AG09319 (cell line): ENCODE data around the gene SSBP2.
"Not testable (repeated sequence)": the region's sequence is repeated elsewhere in the genome, so short reads cannot be mapped to it uniquely, and the experiment has no call there.

Experiments used
- DNase-seq: peaks from one replicate; pipeline ENCODE4 v3.0.0-alpha.2; 2010; ENCODE audit warnings: low read depth; ENCODE audit errors: extremely low read depth
- TF ChIP-seq, protein P1 (sequence below): IDR thresholded peaks from 2 replicates; pipeline ENCODE4 v1.5.1; 2011; ENCODE audit warnings: low read depth, mild to moderate bottlenecking, inconsistent platforms, low read length, moderate library complexity

The SSBP2 gene

DNA sequence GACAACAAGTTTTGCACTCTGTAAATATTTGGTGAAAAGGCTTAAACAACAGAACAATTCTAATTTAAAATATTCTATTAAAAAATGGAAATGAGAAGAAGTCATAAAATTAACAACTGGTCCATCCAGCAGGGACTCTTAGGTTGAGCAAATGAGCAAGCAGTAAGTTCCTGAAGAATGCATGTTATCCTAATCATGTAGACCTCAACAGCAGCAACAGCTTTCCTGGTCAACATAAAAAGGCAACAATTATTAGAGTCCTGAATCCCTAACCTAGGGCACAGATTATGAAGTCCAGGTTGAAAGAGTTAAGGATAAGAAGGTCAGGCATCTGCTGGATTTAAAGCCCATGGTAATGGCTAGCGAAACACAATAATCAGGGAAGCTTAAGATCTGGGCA is 120.9 kb downstream of the SSBP2 start:
- DNase-seq = no peak
- TF ChIP-seq, protein P1, sequence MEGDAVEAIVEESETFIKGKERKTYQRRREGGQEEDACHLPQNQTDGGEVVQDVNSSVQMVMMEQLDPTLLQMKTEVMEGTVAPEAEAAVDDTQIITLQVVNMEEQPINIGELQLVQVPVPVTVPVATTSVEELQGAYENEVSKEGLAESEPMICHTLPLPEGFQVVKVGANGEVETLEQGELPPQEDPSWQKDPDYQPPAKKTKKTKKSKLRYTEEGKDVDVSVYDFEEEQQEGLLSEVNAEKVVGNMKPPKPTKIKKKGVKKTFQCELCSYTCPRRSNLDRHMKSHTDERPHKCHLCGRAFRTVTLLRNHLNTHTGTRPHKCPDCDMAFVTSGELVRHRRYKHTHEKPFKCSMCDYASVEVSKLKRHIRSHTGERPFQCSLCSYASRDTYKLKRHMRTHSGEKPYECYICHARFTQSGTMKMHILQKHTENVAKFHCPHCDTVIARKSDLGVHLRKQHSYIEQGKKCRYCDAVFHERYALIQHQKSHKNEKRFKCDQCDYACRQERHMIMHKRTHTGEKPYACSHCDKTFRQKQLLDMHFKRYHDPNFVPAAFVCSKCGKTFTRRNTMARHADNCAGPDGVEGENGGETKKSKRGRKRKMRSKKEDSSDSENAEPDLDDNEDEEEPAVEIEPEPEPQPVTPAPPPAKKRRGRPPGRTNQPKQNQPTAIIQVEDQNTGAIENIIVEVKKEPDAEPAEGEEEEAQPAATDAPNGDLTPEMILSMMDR = no peak

DNA sequence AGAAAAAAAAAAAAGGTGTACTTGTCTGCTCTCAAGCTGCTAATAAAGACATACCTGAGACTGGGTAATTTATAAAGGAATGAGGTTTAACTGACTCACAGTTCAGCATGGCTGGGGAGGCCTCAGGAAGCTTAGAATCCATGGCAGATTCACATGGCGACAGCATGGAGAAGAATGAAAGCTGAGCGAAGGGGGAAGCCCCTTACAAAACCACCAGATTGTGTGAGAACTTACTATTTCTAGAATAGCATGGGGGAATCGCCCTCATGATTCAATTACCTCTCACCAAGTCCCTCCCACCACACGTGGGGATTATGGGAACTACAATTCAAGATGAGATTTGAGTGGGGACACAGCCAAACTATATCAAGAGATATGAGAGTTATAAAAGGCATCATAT is 122.8 kb downstream of the SSBP2 start:
- not testable (repeated sequence) for DNase-seq

DNA sequence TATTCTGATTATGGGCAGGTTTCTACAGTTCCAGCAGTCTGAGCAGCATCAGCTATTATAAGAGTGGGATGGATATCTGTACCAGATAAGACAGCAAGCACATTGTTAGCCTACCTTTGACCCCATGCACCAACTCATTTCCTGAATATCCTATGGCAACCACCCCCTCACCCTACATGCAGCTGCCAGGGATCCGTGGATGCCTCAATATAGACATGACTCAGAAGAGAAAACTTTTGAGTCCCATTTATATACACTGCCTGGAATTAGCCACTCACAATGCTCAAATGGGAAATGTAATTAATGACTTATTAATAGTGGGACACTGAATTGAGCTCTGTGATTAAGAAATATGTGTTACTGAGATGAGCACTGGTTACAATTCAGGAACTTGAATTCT is 124.4 kb downstream of the SSBP2 start:
- DNase-seq = peak; percentile 7

DNA sequence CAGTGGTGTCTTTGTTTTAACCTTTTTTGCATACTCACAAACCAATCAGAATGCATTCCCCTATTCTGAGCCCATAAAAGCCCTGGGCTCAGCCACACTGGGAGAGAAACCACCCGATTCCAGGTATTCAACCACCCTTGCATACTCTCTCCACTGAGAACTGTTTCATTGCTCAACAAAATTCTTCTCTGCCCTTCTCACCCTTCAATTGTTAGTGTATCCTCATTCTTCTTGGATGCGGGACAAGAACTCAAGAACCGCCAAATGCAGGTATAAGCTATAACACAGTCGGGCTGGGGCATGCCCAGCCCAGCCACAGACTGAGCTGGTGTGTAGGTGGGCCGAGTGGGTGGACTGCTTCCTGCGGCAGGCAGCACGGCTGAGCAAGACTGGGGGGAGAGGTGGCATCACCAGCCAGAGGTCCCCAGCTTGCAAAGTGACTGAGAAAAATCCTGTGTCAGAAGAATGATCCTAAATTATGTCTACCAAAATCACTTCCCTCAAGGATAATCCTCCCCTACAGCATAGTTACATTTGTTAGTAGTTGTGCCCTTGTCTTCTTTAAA is 141.0 kb downstream of the SSBP2 start:
- TF ChIP-seq, protein P1 = no peak
- DNase-seq = no peak

More for the DNA sequence above, 124.4 kb downstream of the SSBP2 start:
- TF ChIP-seq, protein P1 = no peak

DNA sequence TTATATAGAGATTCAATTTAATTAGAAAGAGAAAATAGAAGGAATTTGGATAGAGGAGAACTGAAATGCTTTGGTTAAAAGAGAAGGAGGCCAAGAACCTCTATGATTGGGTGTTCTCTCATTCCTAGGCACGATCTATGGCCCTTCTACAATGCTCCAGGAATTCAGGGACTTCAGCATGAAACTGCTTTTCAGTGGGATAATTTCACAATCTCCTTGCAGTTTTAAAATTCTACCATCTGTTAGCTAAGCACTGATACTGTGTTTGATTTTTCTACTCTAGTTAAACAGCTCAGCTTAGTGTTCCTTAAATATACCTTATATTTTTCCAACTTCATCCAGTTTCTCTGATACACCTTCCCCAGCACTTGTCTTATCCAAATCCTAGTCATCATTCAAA is 141.9 kb downstream of the SSBP2 start:
- DNase-seq = no peak
- TF ChIP-seq, protein P1 = no peak

DNA sequence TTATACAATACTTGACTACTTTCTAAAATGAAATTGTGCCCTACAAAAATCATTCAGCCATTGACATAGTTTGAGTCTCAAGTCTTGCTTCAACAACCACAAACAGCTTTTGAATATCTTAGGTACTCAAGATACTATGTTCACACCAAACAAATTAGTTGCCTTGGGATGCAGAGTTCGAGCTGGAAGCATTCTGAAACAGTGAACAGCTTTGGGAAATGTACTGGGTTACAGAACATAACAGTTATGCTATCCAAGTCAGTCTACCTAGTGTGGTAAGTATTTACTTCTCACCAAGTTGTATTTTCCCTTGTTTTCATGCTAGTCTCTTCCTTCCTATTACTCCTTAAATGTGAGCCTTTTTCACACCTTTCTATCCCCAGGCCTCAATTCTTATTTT is 143.2 kb downstream of the SSBP2 start:
- TF ChIP-seq, protein P1 = no peak

DNA sequence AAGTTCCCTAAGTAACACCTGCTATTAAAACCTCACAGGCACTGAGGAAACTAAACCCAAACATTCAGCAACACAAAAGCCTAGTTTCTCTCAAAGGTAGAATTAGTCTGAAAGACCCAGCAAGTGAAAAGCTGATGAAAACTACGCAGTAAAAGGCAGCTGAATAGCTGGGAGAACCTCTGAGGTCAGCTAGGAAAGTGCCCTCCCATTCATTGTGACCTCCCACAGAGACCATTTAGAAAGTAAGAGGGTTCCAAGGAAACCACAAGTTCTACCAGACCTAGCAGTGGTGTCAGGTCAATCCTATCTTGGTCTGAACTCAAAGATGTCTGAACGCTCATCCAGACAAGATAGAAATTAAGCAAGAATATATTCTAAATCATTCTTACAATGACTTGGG is 144.7 kb downstream of the SSBP2 start:
- no peak for DNase-seq
- TF ChIP-seq, protein P1 = no peak

More for the DNA sequence above, 143.2 kb downstream of the SSBP2 start:
- DNase-seq = no peak

DNA sequence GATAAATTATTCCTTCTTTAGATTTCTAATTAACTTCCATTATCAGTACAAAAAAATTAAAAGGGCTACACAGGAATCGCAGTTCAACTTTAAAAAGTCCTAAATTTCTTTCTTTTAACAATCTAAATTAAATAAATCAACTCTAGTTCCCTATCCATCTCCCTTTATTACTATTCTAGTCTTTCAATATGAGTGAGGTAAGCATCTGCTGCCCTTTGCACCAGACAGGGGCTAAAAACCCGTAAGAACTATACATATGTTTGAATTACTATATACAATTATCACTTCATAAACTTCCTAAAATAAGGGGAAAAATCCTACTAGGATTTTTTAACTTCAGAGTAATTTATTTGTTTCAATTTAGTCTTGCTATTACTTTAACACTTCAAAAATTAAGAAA is 145.6 kb downstream of the SSBP2 start:
- TF ChIP-seq, protein P1 = no peak

More for the DNA sequence above, 145.6 kb downstream of the SSBP2 start:
- no peak for DNase-seq
